Heart left ventricle (tissue), 13 donors: Measurements from ENCODE around the gene LYPD4.

Experiments
- CTCF ChIP-seq, 12 donors: fragments of 200-600 bp; sonication (generic) in 4 of 12; IDR thresholded peaks; one replicate each; pipeline versions ENCODE4 v1.5.0 to v1.8.0; 2018 to 2022; ENCODE audit warnings: antibody characterized with exemption in 12 of 12, mild to moderate bottlenecking in 5 of 12
- POLR2A ChIP-seq, 2 donors: fragments of 450-650 bp; IDR thresholded peaks; one replicate each; pipeline ENCODE4 v1.6.1; 2017; ENCODE audit warnings: antibody characterized with exemption in 2 of 2, mild to moderate bottlenecking in 2 of 2, moderate library complexity in 2 of 2
- donor health status: ischemic (EF 13 %, LVEDD 7.1; RV severe dilation, severe dysfunction).
- donor health status: DM: no; HTN: yes; CAD: no.
- donor health status: DM: no; HTN: no; CAD: no.
- donor health status: ischemic (EF 25% LVEDD 6.9; RV normal size, moderate dysfunction).
- donor health status: ischemic (EF 25% LVEDD 5.7; RV mildly dilated, moderate dysfunction).
- donor health status: ischemic (EF 35%, LVEDD 5.7; RV mildly dilated, moderate dysfunction).
- donor health status: nonischemic (EF 11% LVEDD 7.7; RV severe dilation, severe dysfunction).
- donor health status: DM: yes; HTN: yes; CAD: no.
- donor health status: PGD.
- donor health status: ischemic (EF 29% LVEDD 5.4; RV normal size, mild dysfunction).
- donor health status: nonischemic (EF 23%, LVEDD 6.1; RV moderate dilation, normal function).

DNA sequence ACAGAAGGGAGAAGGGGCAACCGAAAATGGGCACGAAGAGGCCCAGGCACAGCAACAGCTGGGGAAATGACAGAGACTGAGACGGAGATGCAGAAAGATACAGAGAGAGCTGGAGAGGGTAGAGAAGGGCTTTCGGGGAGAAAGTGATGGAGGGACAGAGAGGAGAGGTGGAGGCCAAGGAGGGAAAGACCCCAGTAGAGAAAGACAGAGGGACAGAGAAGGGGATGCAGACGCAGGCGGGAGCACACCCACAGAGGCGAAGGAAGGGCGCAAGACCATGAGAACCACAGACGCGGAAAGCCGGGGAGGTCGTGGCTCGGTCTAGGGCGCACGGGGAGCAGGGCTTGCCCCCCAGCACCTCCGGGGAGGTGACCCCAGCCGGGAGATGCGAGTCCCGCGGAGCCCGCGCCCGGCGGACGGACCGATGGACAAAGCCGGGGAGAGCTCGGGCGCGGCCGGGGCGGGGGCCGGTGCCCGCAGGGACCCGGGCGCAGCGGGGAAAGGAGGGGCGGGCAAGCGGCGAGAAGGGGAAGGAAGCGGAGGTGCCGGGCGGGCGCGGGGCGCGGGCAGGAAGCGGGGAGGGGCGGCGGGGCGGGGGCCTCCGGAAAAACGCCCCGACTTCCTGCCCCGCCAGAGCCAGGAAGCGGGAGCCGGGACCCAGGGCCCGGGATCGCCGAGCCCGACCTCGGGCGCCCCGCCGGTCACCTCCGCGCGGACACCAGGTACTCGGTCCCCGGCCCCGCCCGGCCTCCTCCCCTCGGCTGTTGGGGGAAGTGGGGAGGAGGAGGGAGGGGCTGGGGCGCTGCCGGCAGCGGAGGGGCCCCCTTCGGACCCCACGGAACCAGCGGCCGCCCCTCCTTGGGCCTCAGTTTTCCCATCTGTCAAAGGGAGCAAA, 38.3 kb upstream of the LYPD4 start, which contains the start of gene ARHGEF1:
- TF ChIP-seq CTCF (IDR thresholded peaks at IDR 0.05), result no peak
- TF ChIP-seq POLR2A (IDR thresholded peaks at IDR 0.05), result peak in 1 of 2 donors; percentile 62
